Heart right ventricle (tissue), 16 donors: ENCODE data around the gene RXRB. TPM values are rescaled to one million over a fixed set of nuclear protein-coding genes. Genes with fewer than 3 reads are reported as not detected.
A peak's percentile ranks its signal among the peaks of the same experiment; 100 is the strongest.

Experiments used
- ATAC-seq, 8 donors: fragments of 200-7000 bp; cut with Tn5 transposase; one replicate each; pipeline ENCODE4 v1.9.1; 2020; ENCODE audit warnings: mild to moderate bottlenecking in 8 of 8, moderate library complexity in 8 of 8, moderate number of reproducible peaks in 1 of 8
- DNase-seq, 2 donors: peaks; one replicate each; pipeline ENCODE4 v3.0.0-alpha.2; 2020
- H3K27ac ChIP-seq, 10 donors: fragments of 200-600 bp; sonication (generic) in 2 of 10; one replicate each; pipeline versions ENCODE4 v1.5.0 to v1.8.0; 2020 to 2022; ENCODE audit warnings: mild to moderate bottlenecking in 3 of 10
- H3K27me3 ChIP-seq, 7 donors: fragments of 200-600 bp; one replicate each; pipeline ENCODE4 v1.8.0; 2021 to 2022; ENCODE audit warnings: mild to moderate bottlenecking in 2 of 7
- H3K36me3 ChIP-seq, 9 donors: fragments of 200-600 bp; sonication (generic) in 1 of 9; one replicate each; pipeline versions ENCODE4 v1.5.0 to v1.8.0; 2020 to 2022; ENCODE audit warnings: mild to moderate bottlenecking in 2 of 9
- H3K4me1 ChIP-seq, 9 donors: fragments of 200-600 bp; sonication (generic) in 1 of 9; one replicate each; pipeline versions ENCODE4 v1.5.0 to v1.8.0; 2020 to 2022; ENCODE audit warnings: mild to moderate bottlenecking in 4 of 9
- H3K4me3 ChIP-seq, 10 donors: fragments of 200-600 bp; sonication (generic) in 2 of 10; one replicate each; pipeline versions ENCODE4 v1.5.0 to v1.8.0; 2020 to 2022; ENCODE audit warnings: mild to moderate bottlenecking in 7 of 10, moderate library complexity in 2 of 10
- H3K9me3 ChIP-seq, 11 donors: fragments of 200-600 bp in 10 of 11; sonication (generic) in 2 of 11; one replicate each; pipeline versions ENCODE4 v1.5.0 to v1.8.0; 2013 to 2022; ENCODE audit warnings: mild to moderate bottlenecking in 2 of 11, control low read depth in 1 of 11, moderate library complexity in 1 of 11
- CTCF ChIP-seq, 9 donors: fragments of 200-600 bp; sonication (generic) in 2 of 9; IDR thresholded peaks; one replicate each; pipeline versions ENCODE4 v1.5.0 to v1.8.0; 2021 to 2022; ENCODE audit warnings: antibody characterized with exemption in 9 of 9, mild to moderate bottlenecking in 5 of 9, moderate library complexity in 1 of 9
- WGBS, 2 donors: extraction: QIAGEN DNeasy Blood & Tissue Kit; methylation state at CpG; one replicate each; pipeline ENCODE4 v1.1.7; 2013; ENCODE audit warnings: inconsistent platforms in 1 of 2; 5-methylcytosine and 5-hydroxymethylcytosine counted together
- intact Hi-C, 10 donors: fragments of 100-400 bp; cut with DNase I; formaldehyde crosslinking; loops; one replicate each; pipeline versions ENCODE4 v1.11.1 to v1.14.2; 2022
- polyA plus RNA-seq, 2 donors: library from polyadenylated mRNA; stranded (reverse); fragments of 200-250 nt; gene quantifications; one replicate each; pipeline ENCODE4 v1.2.3, GENCODE V29; 2013
- total RNA-seq, 10 donors: library from RNA; stranded (reverse); fragmentation: NEBNext Ultra II Directional in 3 of 10; extraction: Animal tissue kit (Norgen Biotek cat#: 25700) in 3 of 10; gene quantifications; one replicate each; pipeline versions ENCODE4 v1.2.1 to v1.2.4, GENCODE V29; 2021 to 2023
- donor health status: Arrhythmogenic right ventricular cardiomyopathy.
- donor health status: ischemic (EF 13 %, LVEDD 7.1; RV severe dilation, severe dysfunction).
- donor health status: healthy with polysubstance abuse.
- donor health status: DM: no; HTN: yes; CAD: no.
- donor health status: DM: no; HTN: no; CAD: no.
- donor health status: ischemic (EF 25% LVEDD 6.9; RV normal size, moderate dysfunction).
- donor health status: ischemic (EF 25% LVEDD 5.7; RV mildly dilated, moderate dysfunction).
- donor health status: healthy.
- donor health status: DM: yes; HTN: yes; CAD: no.
- donor health status: Ischemic cardiomyopathy.
- donor health status: ischemic (EF 35%, LVEDD 5.7; RV mildly dilated, moderate dysfunction).
- donor health status: nonischemic (EF 11% LVEDD 7.7; RV severe dilation, severe dysfunction).
- donor health status: DM: yes; HTN: yes; CAD: no.
- donor health status: PGD.
- donor health status: ischemic (EF 29% LVEDD 5.4; RV normal size, mild dysfunction).
- donor health status: nonischemic (EF 23%, LVEDD 6.1; RV moderate dilation, normal function).

Gene RXRB
- total and polyA plus RNA-seq, 12 donors: 22.2 to 40.7 (median 33.2) TPM

GRCh38 chr6:33174784-33175183 is 25.7 kb downstream of the RXRB start:
- Histone ChIP-seq H3K4me1 (no peaks in the 10 kb centered on the region), H3K4me3 (no peak overlapping the region), H3K36me3 (no peaks in the 10 kb centered on the region), H3K27me3 (no peaks in the 10 kb centered on the region), H3K9me3 (no peaks in the 10 kb centered on the region), H3K27ac (no peak overlapping the region)
- 89% methylated on average over 4 of the region's 4 CpGs for WGBS, 2 donors
- TF ChIP-seq CTCF (IDR thresholded peaks at IDR 0.05): no peak
- DNase-seq (no peak), ATAC-seq (no peak)
- intact Hi-C loops: no loop called here

GRCh38 chr6:33173535-33174180 is 26.8 kb downstream of the RXRB start:
- H3K9me3 ChIP-seq: no peaks in the 10 kb centered on the region
- 73 to 76% methylated on average over 11 of the region's 11 CpGs for WGBS, 2 donors
- no peak overlapping the region for H3K4me3 ChIP-seq
- intact Hi-C loops: no loop called here
- no peaks in the 10 kb centered on the region for H3K36me3 ChIP-seq
- TF ChIP-seq CTCF (IDR thresholded peaks at IDR 0.05): no peak
- no peaks in the 10 kb centered on the region for H3K4me1 ChIP-seq
- H3K27ac ChIP-seq: no peak overlapping the region
- ATAC-seq: no peak
- DNase-seq: no peak
- H3K27me3 ChIP-seq: no peaks in the 10 kb centered on the region

GRCh38 chr6:33172688-33173534 is 27.6 kb downstream of the RXRB start:
- Histone ChIP-seq H3K4me1 (no peaks in the 10 kb centered on the region), H3K36me3 (no peaks in the 10 kb centered on the region), H3K4me3 (no peak overlapping the region), H3K9me3 (no peaks in the 10 kb centered on the region), H3K27me3 (no peaks in the 10 kb centered on the region), H3K27ac (no peak overlapping the region)
- DNase-seq (no peak), ATAC-seq (no peak)
- intact Hi-C loops: no loop called here
- TF ChIP-seq CTCF (IDR thresholded peaks at IDR 0.05): peak in 7 of 9 donors; percentile 35 to 58 (median 46)
- WGBS, 2 donors: 79 to 81% methylated on average over 16 of the region's 16 CpGs

GRCh38 chr6:33171880-33172687 is 28.4 kb downstream of the RXRB start:
- WGBS, 2 donors: 73 to 75% methylated on average over 8 of the region's 8 CpGs
- H3K27me3 ChIP-seq: no peaks in the 10 kb centered on the region
- intact Hi-C loops: no loop called here
- no peaks in the 10 kb centered on the region for H3K36me3 ChIP-seq
- H3K9me3 ChIP-seq: no peaks in the 10 kb centered on the region
- no peak overlapping the region for H3K4me3 ChIP-seq
- H3K27ac ChIP-seq: no peak overlapping the region
- H3K4me1 ChIP-seq: no peaks in the 10 kb centered on the region
- DNase-seq: no peak
- ATAC-seq: no peak
- no peak for TF ChIP-seq CTCF (IDR thresholded peaks at IDR 0.05)
